ENCODE measurements around the gene U2AF1L4. TPM values are rescaled to one million over a fixed set of nuclear protein-coding genes. Genes with fewer than 3 reads are reported as not detected.
"Not testable (repeated sequence)": the region's sequence is repeated elsewhere in the genome, so short reads cannot be mapped to it uniquely, and the experiment has no call there.

Gene U2AF1L4
- total RNA-seq, 1 donor from 2014 or later = 7.8 TPM

GRCh38 chr19:35724132-35724531 lies 21.1 kb downstream of the U2AF1L4 start:
- DNase-seq = not testable (repeated sequence)

GRCh38 chr19:35723671-35724070 lies 21.5 kb downstream of the U2AF1L4 start:
- no peak for DNase-seq

GRCh38 chr19:35722897-35723296 lies 22.3 kb downstream of the U2AF1L4 start:
- DNase-seq = no peak

GRCh38 chr19:35722461-35722860 lies 22.8 kb downstream of the U2AF1L4 start:
- DNase-seq = no peak

GRCh38 chr19:35721374-35721773 lies 23.8 kb downstream of the U2AF1L4 start:
- DNase-seq = no peak

- DNase-seq = no peak
Measured at GRCh38 chr19:35720648-35721047, 24.6 kb downstream of the U2AF1L4 start.

- no peak for DNase-seq
Measured at GRCh38 chr19:35720163-35720524, 25.1 kb downstream of the U2AF1L4 start.

- DNase-seq = no peak
Measured at GRCh38 chr19:35719402-35720162, 25.6 kb downstream of the U2AF1L4 start.

GRCh38 chr19:35718345-35719041 lies 26.7 kb downstream of the U2AF1L4 start:
- DNase-seq = peak; percentile 47

- DNase-seq = no peak
Measured at GRCh38 chr19:35717665-35718344, 27.4 kb downstream of the U2AF1L4 start, which contains the start of gene KMT2B. KMT2B (plus strand) TSS chr19:35718003; CDS start chr19:35718019, 16 bp downstream.

GRCh38 chr19:35716801-35717664 lies 28.2 kb downstream of the U2AF1L4 start:
- DNase-seq = peak; percentile 95

GRCh38 chr19:35715981-35716800 lies 29.0 kb downstream of the U2AF1L4 start:
- DNase-seq = peak; percentile 60

- DNase-seq = no peak
Measured at GRCh38 chr19:35715355-35715809, 29.8 kb downstream of the U2AF1L4 start.

GRCh38 chr19:35714601-35715354 lies 30.4 kb downstream of the U2AF1L4 start:
- DNase-seq = no peak

GRCh38 chr19:35713904-35714495 lies 31.2 kb downstream of the U2AF1L4 start:
- no peak for DNase-seq

- DNase-seq = no peak
Measured at GRCh38 chr19:35713506-35713850, 31.7 kb downstream of the U2AF1L4 start.

GRCh38 chr19:35712567-35713505 lies 32.4 kb downstream of the U2AF1L4 start:
- DNase-seq = no peak

- DNase-seq = no peak
Measured at GRCh38 chr19:35710784-35711723, 34.2 kb downstream of the U2AF1L4 start.
